GM23338 (cell line): ENCODE measurements around the gene CABLES1.

ENCODE experiments used
- CREB1 ChIP-seq: fragments of 250-450 bp; sonication (Bioruptor Pico); IDR thresholded peaks from 2 replicates; pipeline ENCODE4 v1.5.0; 2020; ENCODE audit warnings: low read depth, mild to moderate bottlenecking, moderate library complexity
- CTCF ChIP-seq, 2 experiments: fragments of 200-600 bp in 1 of 2; sonication (generic) in 1 of 2; conservative IDR thresholded peaks; 2 replicates each; pipeline versions ENCODE4 v1.5.1 to v1.6.1; 2016 to 2017; ENCODE audit warnings: antibody characterized with exemption in 2 of 2, low read depth in 2 of 2, mild to moderate bottlenecking in 2 of 2, moderate library complexity in 1 of 2
- ETS1 ChIP-seq: IDR thresholded peaks from 2 replicates; pipeline ENCODE4 v1.6.1; 2016; ENCODE audit warnings: antibody characterized with exemption
- EZH2 ChIP-seq: fragments of 200-600 bp; sonication (generic); IDR thresholded peaks from one replicate; pipeline ENCODE4 v1.8.0; 2017; ENCODE audit warnings: antibody characterized with exemption, mild to moderate bottlenecking, low read depth; ENCODE audit not compliant: unreplicated experiment
- EZH2phosphoT487 ChIP-seq: fragments of 200-600 bp; sonication (generic); IDR thresholded peaks from one replicate; pipeline ENCODE4 v1.8.1; 2018; ENCODE audit warnings: antibody characterized with exemption; ENCODE audit not compliant: unreplicated experiment
- JUNB ChIP-seq: IDR thresholded peaks from one replicate; pipeline ENCODE4 v1.6.1; 2016; ENCODE audit warnings: antibody characterized with exemption; ENCODE audit not compliant: unreplicated experiment
- NANOG ChIP-seq: IDR thresholded peaks from 2 replicates; pipeline ENCODE4 v1.6.1; 2016; ENCODE audit warnings: antibody characterized with exemption, borderline replicate concordance
- POLR2AphosphoS5 ChIP-seq: IDR thresholded peaks from 2 replicates; pipeline ENCODE4 v1.6.1; 2016; ENCODE audit warnings: antibody characterized with exemption, low read depth
- REST ChIP-seq: IDR thresholded peaks from one replicate; pipeline ENCODE4 v1.6.1; 2018; ENCODE audit warnings: antibody characterized with exemption; ENCODE audit not compliant: unreplicated experiment
- ZNF114 ChIP-seq: fragments of 250-450 bp; sonication (Bioruptor Pico); IDR thresholded peaks from 2 replicates; pipeline ENCODE4 v1.5.0; 2020; ENCODE audit warnings: mild to moderate bottlenecking, moderate library complexity
- ZNF462 ChIP-seq: fragments of 250-450 bp; sonication (Bioruptor Pico); IDR thresholded peaks from 2 replicates; pipeline ENCODE4 v1.5.0; 2020; ENCODE audit warnings: mild to moderate bottlenecking, moderate library complexity

GRCh38 chr18:23230686-23231085 is 95.4 kb downstream of the CABLES1 start:
- TF ChIP-seq EZH2phosphoT487 = no peak
- no peak for TF ChIP-seq ZNF462 (CRISPR knock-in tag)
- no peak for TF ChIP-seq CTCF (conservative IDR thresholded peaks at IDR 0.05; ENCODE audit: low read depth in 2 of 2)
- no peak for TF ChIP-seq EZH2
- TF ChIP-seq POLR2AphosphoS5 = no peak
- TF ChIP-seq REST = no peak
- no peak for TF ChIP-seq CREB1 (CRISPR knock-in tag)
- no peak for TF ChIP-seq NANOG
- TF ChIP-seq JUNB = no peak
- no peak for TF ChIP-seq ETS1
- TF ChIP-seq ZNF114 = no peak
